KMS-11 (cell line): Measurements from ENCODE around the gene SHROOM2.
A peak's percentile ranks its signal among the peaks of the same experiment; 100 is the strongest.

ENCODE experiments used
- H2AFZ ChIP-seq: fragments of 200-600 bp; sonication (generic); 2 replicates; pipeline ENCODE4 v1.6.1; 2016; ENCODE audit warnings: antibody characterized with exemption, mixed run types, low read depth
- H3K27ac ChIP-seq: fragments of 200-600 bp; sonication (generic); 2 replicates; pipeline ENCODE4 v1.6.1; 2016; ENCODE audit warnings: mild to moderate bottlenecking, mixed run types
- H3K27me3 ChIP-seq: fragments of 200-600 bp; sonication (generic); 2 replicates; pipeline ENCODE4 v1.6.1; 2017; ENCODE audit warnings: mild to moderate bottlenecking, low read depth, mixed run types, moderate library complexity; ENCODE audit not compliant: insufficient read depth
- H3K36me3 ChIP-seq: fragments of 200-600 bp; sonication (generic); 2 replicates; pipeline ENCODE4 v1.6.1; 2017; ENCODE audit warnings: mild to moderate bottlenecking, mixed run types; ENCODE audit not compliant: insufficient read depth
- H3K4me1 ChIP-seq: fragments of 200-600 bp; sonication (generic); 2 replicates; pipeline ENCODE4 v1.6.1; 2016; ENCODE audit warnings: mild to moderate bottlenecking, low read depth, mixed run types; ENCODE audit not compliant: poor library complexity, severe bottlenecking
- H3K4me2 ChIP-seq: fragments of 200-600 bp; sonication (generic); 2 replicates; pipeline ENCODE4 v1.7.0; 2016; ENCODE audit warnings: mild to moderate bottlenecking, mixed run types
- H3K4me3 ChIP-seq: fragments of 200-600 bp; sonication (generic); IDR thresholded peaks from 2 replicates; pipeline ENCODE4 v1.6.1; 2017; ENCODE audit warnings: low read depth, low read length, mixed read lengths; ENCODE audit not compliant: insufficient read depth
- H3K79me2 ChIP-seq: fragments of 200-600 bp; sonication (generic); 2 replicates; pipeline ENCODE4 v1.6.1; 2016; ENCODE audit warnings: low read depth, mixed run types; ENCODE audit not compliant: insufficient read depth
- H3K9ac ChIP-seq: fragments of 200-600 bp; sonication (generic); 2 replicates; pipeline ENCODE4 v1.6.1; 2016; ENCODE audit warnings: mild to moderate bottlenecking, mixed run types
- H4K20me1 ChIP-seq: fragments of 200-600 bp; sonication (generic); 2 replicates; pipeline ENCODE4 v1.6.1; 2016; ENCODE audit warnings: mild to moderate bottlenecking, mixed run types; ENCODE audit not compliant: insufficient read depth
- CTCF ChIP-seq: fragments of 200-600 bp; sonication (generic); conservative IDR thresholded peaks from 2 replicates; pipeline ENCODE4 v1.6.1; 2017; ENCODE audit warnings: low read depth, mild to moderate bottlenecking, antibody characterized with exemption, low read length, moderate library complexity, mixed read lengths

SHROOM2 gene

GRCh38 chrX:9785944-9786797 is at the start of gene SHROOM2:
Gene SHROOM2 (plus strand): TSS chrX:9786429. CDS start chrX:9786546, 117 bp downstream.
- H3K27me3 ChIP-seq = no peaks in the 10 kb centered on the region; the same call in 1 of the 2 replicates
- H3K9ac ChIP-seq = no peak within 1 kb of the TSS
- no peak within 1 kb of the TSS for H3K4me3 ChIP-seq
- TF ChIP-seq CTCF = no peak
- no peaks in the 10 kb centered on the region for H4K20me1 ChIP-seq
- H2AFZ ChIP-seq = peak within 1 kb of the TSS; percentile 38
- H3K36me3 ChIP-seq = no peaks in the 10 kb centered on the region
- H3K27ac ChIP-seq = no peak within 1 kb of the TSS
- no peaks in the 10 kb centered on the region for H3K4me1 ChIP-seq
- H3K79me2 ChIP-seq = no peaks in the 10 kb centered on the region
- peak within 1 kb of the TSS; percentile 42; the same call in 1 of the 2 replicates for H3K4me2 ChIP-seq

GRCh38 chrX:9737363-9737762 is 48.9 kb upstream of the SHROOM2 start:
- Histone ChIP-seq H3K36me3 (no peaks in the 10 kb centered on the region), H4K20me1 (no peaks in the 10 kb centered on the region), H3K9ac (no peak overlapping the region), H3K79me2 (no peaks in the 10 kb centered on the region), H2AFZ (no peak overlapping the region), H3K4me1 (no peaks in the 10 kb centered on the region), H3K27me3 (no peaks in the 10 kb centered on the region), H3K4me2 (no peak overlapping the region), H3K27ac (no peak overlapping the region), H3K4me3 (no peak overlapping the region)
- no peak for TF ChIP-seq CTCF

DNA sequence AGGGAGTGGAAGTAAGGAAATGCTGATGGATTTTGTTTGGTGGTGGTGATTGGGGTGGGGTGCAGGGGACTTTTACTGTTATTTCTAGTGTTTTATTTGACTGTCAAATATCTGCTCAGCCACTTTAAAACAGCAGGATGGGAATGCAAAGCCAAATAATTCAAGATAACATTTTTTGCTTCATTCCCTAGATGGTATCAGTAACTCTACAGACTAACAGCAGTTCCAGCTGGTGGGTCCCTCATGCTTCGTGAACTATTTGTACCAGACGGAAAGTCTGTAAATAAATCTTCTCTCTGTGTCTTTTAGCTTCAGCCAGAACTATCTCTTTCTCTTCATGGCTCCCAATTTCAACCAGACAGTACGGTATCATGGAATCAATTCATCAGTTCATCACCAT is 48.1 kb upstream of the SHROOM2 start:
- Histone ChIP-seq H3K36me3 (no peaks in the 10 kb centered on the region), H2AFZ (no peak overlapping the region), H3K27ac (no peak overlapping the region), H3K4me2 (no peak overlapping the region), H3K9ac (no peak overlapping the region), H4K20me1 (no peaks in the 10 kb centered on the region), H3K4me3 (no peak overlapping the region), H3K27me3 (no peaks in the 10 kb centered on the region), H3K79me2 (no peaks in the 10 kb centered on the region), H3K4me1 (no peaks in the 10 kb centered on the region)
- no peak for TF ChIP-seq CTCF

DNA sequence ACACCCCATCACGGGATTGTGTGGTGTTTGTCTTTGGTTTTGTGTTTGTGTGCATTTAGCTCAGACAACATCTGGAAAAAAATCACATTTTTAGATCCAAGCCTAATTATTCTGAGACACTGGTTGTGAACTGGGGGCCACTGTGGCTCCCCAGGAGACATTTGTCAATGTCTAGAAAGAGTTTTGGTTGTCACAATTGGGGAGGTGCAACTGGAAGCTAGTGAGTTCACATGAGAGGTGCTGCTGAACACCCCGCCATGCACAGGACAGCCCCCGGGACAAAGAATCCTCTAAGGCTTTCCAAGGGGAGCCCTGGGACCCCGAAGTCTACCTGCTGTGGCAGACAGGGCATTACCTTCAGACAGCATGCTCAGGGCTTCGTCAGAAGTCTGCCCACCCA is 47.1 kb upstream of the SHROOM2 start:
- H3K4me2 ChIP-seq = no peak overlapping the region
- H2AFZ ChIP-seq = no peak overlapping the region
- H3K27ac ChIP-seq = no peak overlapping the region
- no peak overlapping the region for H3K4me3 ChIP-seq
- no peak for TF ChIP-seq CTCF
- H3K9ac ChIP-seq = no peak overlapping the region
- H3K4me1 ChIP-seq = no peaks in the 10 kb centered on the region
- H3K79me2 ChIP-seq = no peaks in the 10 kb centered on the region
- no peaks in the 10 kb centered on the region for H3K27me3 ChIP-seq
- no peaks in the 10 kb centered on the region for H4K20me1 ChIP-seq
- no peaks in the 10 kb centered on the region for H3K36me3 ChIP-seq
